NCI-H1694 (cell line): ENCODE data around the gene DNAJA1.
"Not testable (repeated sequence)": the region's sequence is repeated elsewhere in the genome, so short reads cannot be mapped to it uniquely, and the experiment has no call there.

Experiments used
- DNase-seq: peaks from one replicate; lab custom pipeline; 2025; lab: John Stamatoyannopoulos, UW

Gene DNAJA1

DNA sequence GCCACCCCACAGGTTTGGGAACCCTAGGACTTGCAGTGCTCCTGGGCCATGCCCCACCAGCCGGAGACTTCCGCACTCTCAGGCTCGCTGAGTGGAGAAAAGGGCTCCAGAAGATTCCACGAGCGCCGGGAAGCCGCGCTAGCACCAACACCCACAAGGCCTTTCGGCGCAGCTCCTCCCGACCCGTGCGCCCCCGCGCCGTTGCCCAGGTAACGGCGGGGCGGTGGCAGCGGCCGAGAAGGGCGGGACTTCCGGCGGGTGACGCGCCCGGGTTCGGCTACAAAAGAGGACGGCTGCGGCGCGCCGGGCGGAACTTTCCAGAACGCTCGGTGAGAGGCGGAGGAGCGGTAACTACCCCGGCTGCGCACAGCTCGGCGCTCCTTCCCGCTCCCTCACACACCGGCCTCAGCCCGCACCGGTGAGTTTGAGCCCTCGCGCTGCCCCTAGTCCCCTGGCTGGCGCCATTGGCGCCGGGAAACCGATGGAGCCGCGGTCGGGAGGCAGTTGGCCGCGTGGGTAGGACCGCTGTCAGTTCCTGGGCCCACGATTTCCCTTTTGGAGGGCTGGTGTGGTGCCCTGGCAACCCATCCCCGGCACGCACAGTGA lies at the start of gene DNAJA1:
Gene DNAJA1 (plus strand): TSS at position 308 of the 606 bp plus-strand sequence. CDS start 1,212 bp downstream, outside the sequence.
- peak; percentile 80 for DNase-seq

DNA sequence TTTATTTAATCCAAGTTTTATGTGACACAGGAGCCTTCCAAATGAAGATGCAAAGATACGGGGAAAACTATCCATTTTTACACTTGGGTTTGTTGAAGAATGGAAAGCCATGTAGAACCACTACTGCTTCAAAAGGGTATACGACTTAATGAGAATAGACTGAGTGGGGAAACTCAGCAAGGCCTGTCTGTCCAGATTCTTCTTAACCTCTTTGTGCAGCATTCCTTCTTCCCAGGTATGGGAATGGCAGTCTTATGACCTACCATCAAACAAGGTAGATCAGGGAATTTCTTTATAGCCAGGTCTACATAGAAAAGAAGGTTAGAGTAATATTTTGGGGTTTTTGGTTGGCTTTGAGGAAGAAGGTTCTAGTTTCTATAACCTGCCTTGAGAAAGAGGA lies 47.0 kb upstream of the DNAJA1 start:
- no peak for DNase-seq

GRCh38 chr9:32986971-32987370 lies 38.1 kb upstream of the DNAJA1 start:
- no peak for DNase-seq

GRCh38 chr9:32989660-32990059 lies 35.4 kb upstream of the DNAJA1 start:
- no peak for DNase-seq

DNA sequence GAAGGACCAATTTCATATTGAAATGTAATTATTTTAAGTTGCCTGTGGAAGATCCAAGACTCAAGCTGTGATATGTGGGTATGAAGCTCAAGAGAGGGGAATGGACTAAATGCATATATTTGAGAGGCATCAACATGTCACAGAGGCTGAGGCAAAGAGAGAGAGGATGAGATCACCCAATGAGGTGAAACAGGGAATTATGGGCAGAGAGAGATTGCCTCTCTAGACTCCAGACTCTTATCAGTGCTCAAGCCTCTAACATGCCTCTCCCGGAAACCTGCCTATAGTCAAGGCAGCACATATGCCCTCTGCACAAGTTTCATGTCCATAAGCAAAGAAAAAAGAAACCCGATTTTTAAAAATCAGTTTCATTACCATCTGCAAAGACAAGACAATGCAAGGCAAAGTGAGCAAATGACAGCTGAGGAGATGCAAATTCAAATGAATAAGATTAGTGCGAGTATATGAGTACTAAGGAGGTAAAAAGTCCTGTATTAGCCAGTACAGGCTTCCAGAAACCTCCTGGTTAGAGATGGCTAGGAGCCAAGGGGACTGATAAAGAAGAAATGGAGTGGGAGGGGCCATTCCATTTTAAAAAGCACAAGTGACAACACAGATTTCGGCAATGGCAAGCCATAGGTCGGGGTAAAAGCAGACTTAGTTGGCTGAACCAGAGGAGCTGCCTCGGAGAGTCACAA lies 33.0 kb upstream of the DNAJA1 start:
- DNase-seq, result no peak

GRCh38 chr9:32992595-32993238 lies 32.4 kb upstream of the DNAJA1 start:
- no peak for DNase-seq

- peak; percentile 8 for DNase-seq
Measured at GRCh38 chr9:33000682-33001055, 24.4 kb upstream of the DNAJA1 start.

DNA sequence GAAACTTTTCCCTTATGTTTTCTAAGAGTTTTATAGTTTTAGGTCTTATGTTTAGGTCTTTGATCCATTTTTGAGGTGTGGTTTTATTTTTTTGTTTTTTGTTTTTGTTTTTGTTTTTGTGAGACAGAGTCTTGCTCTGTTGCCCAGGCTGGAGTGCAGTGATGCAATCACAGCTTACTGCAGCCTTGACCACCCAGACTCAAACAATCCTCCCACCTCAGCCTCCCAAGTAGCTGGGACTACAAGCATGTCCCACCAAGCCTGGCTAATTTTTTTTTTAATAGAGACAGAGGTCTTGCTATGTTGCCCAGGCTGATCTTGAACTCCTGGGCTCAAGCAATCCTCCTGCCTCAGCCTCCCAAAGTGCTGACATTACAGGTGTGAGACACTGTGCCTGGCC lies 19.7 kb upstream of the DNAJA1 start:
- DNase-seq, result not testable (repeated sequence)

GRCh38 chr9:33007755-33008154 lies 17.3 kb upstream of the DNAJA1 start:
- DNase-seq, result no peak

DNA sequence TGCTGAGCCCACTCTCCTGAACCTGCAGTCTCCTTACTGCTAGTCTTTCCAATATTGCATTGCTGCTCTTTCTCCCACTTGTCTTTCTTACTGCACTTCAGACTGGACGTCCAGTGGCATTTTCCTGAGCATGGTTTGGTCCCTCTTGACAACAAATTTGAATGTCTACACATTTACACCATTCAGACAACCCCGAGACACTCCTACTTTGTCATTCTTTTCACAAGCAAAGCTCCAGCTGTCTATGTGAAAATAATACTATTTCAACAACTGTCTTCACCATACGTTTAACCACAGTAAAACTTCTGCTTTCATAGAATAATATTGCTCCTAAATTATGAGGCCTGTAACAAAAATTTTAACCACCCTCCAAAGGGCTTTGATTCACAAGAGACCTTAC lies 13.2 kb upstream of the DNAJA1 start:
- DNase-seq, result no peak

DNA sequence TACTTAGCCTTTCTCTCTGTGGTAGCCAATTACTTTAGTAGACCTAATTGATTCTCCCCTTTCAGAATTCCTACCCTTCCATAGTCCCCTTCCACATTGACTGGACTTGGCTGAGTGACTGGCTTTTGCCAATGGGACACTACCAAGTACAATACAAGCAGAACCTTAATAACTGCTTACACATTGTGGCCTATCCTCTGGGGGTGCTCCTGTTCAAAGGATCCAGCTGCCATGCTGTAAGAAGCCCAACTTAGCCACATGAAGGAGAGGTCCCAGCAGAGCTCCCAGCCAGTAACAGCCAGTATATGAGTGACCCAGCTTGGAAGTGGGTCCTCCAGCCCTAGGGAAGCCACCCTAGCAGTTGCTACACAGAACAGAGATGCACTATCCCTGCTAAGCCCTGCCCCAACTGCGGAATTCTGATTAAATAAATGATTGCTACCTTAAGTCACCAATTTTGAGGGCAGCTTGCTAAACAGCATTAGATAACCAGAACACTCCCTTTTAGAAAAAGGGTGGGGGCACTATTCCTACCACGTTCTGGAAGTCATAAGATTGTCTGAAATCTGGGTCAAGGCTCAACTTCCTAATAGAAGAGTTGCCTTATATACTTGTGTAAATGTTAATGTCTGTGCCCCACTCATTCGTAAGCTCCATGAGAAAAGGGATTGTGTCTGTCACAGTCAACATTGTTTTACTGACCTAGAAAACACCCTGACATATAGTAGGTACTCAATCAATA lies 12.6 kb upstream of the DNAJA1 start:
- DNase-seq, result no peak

- DNase-seq, result no peak
Measured at GRCh38 chr9:33013962-33014664, 11.0 kb upstream of the DNAJA1 start.

GRCh38 chr9:33014665-33015014 lies 10.4 kb upstream of the DNAJA1 start:
- no peak for DNase-seq

GRCh38 chr9:33017283-33018041 lies 7.6 kb upstream of the DNAJA1 start:
- no peak for DNase-seq

- no peak for DNase-seq
Measured at GRCh38 chr9:33019797-33020196, 5.3 kb upstream of the DNAJA1 start.

- no peak for DNase-seq
Measured at GRCh38 chr9:33022303-33022702, 2.8 kb upstream of the DNAJA1 start.

GRCh38 chr9:33022755-33023154 lies 2.3 kb upstream of the DNAJA1 start:
- no peak for DNase-seq

- DNase-seq, result no peak
Measured at GRCh38 chr9:33023661-33024060, 1.4 kb upstream of the DNAJA1 start.

GRCh38 chr9:33024126-33024965 lies 727 bp upstream of the DNAJA1 start:
- DNase-seq, result no peak

GRCh38 chr9:33025572-33026342 lies 684 bp downstream of the DNAJA1 start:
- peak; percentile 56 for DNase-seq
